ENCODE results near the gene SETDB1. TPM values are rescaled to one million over a fixed set of nuclear protein-coding genes. Genes with fewer than 3 reads are reported as not detected.

The SETDB1 gene
- total RNA-seq, 1 donor: 47.3 TPM

DNA sequence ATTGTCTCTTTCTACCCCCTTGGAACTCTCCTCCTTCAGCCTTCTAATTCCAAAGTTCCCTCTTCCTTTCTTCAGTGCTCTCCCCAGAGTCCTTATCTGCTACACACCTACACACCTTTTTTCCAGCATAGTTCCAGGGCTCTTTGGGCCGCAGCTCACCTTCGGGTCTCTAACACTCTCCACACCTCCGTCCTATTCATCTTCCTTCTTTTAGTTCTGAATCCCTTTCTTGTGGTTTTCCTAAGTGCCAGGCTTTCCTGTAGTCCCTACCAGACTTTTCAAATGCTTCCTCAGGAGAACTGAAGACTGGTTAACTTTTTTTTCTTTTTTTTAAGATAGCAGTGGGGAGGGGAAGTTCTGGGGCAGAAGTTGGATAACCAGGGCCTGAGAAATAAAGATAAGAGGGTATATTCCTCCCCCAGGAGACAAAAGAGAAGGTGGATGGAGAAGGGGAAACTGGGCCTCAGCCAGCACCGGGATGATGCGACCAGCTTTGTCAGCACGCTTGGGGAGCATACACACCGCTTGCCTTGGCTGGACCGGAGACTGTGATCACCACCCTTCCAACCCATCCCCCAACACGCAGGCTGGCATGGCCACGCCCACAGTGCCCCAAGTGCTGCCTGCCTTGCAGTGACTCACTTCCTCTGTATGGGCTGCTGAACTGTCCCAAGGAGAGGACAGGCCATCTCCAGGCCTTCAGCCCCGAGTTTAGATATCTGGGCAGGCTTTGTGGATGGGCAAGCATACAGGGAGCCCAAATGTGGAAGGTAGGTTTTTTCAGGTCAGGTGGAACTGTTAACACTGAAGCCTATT is 50.9 kb downstream of the SETDB1 start:
- Histone ChIP-seq H3K4me3 (ENCODE audit: low read length) (no peak overlapping the region), H3K9me3 (ENCODE audit: low read depth, low read length) (no peaks in the 10 kb centered on the region), H3K27me3 (ENCODE audit: insufficient read depth, low read length) (no peaks in the 10 kb centered on the region), H3K4me1 (ENCODE audit: insufficient read depth, low read length) (peaks cover 63% of the 10 kb centered on the region)

DNA sequence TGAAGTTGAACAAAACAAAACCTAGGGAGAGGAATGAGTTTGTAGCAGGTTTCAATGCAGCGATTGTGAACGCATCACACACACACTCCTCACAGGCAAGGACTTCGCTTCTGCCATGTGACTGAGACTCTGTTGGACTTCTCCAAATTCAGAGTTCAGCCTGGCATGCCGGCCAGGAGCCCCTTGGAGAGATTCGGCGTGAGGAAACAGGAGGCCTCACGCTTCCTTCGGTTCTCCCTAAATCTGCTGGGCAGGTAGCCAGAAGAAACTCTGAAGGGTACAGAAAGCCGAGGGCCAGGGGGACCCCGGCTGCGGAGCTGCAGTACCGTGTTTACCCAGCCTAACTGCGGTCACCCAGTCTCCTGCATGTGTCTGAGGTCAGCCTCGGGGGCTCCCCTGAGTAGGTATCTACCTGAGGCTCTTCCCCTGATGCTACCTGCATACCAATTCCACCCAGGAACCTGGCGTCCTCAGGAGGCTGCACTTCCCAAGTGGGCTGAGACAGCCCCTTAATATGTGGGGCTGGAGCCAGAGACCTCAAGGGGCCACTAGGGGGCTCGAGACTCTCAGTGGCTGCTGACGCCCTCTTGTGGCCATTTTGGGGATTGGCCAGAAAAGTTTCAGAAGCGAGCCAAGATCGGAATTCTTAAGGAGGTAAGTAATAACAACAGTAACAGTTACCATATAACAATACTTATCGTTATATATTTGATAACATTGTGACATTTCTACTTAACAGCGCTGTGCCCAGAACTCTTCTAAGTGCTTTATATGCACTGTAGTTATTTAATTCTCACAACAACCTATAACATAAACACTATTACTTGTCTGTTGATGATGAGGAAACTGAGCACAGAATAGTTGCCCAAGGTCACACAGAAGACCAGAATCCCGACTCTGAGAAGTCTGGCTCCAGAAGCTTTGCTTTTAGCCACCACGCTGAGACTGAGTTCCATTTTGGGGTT is 53.2 kb downstream of the SETDB1 start:
- Histone ChIP-seq H3K27me3 (ENCODE audit: insufficient read depth, low read length) (no peaks in the 10 kb centered on the region), H3K9me3 (ENCODE audit: low read depth, low read length) (no peaks in the 10 kb centered on the region), H3K4me3 (ENCODE audit: low read length) (peak overlapping the region; percentile 22), H3K4me1 (ENCODE audit: insufficient read depth, low read length) (peaks cover 44% of the 10 kb centered on the region)

DNA sequence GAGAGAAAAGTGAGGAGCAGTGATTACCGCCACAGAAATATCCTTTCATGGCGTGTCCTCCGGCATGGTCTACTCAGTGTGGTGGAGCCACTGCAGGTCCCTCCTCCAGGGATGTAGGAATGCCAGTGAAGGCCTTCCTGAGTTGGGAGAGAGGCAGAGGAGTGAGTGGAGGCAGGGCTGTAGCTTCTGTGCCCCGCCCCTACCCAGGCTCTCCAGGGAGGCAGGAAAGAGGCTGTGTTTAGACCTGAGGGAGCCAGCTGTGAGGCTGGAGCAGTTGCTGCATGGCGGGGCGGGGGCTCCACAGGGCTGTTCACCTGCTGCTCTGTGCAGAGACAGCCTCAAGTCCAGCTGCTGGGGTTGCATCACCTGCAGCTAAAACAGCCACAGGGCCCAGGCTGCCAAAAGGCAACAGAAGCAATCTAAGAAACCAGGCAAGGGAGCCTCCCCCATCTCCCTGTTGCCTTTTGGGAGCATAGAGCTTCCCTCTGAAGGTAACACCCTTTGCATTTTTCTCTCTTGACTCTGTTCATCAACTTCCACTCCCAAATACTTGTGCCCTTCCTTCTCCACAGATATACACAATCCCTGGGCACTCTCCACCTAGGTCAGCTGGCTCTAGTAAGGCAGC is 55.1 kb downstream of the SETDB1 start:
- Histone ChIP-seq H3K4me3 (ENCODE audit: low read length) (no peak overlapping the region), H3K9me3 (ENCODE audit: low read depth, low read length) (no peaks in the 10 kb centered on the region), H3K27me3 (ENCODE audit: insufficient read depth, low read length) (no peaks in the 10 kb centered on the region), H3K4me1 (ENCODE audit: insufficient read depth, low read length) (peaks cover 31% of the 10 kb centered on the region)

DNA sequence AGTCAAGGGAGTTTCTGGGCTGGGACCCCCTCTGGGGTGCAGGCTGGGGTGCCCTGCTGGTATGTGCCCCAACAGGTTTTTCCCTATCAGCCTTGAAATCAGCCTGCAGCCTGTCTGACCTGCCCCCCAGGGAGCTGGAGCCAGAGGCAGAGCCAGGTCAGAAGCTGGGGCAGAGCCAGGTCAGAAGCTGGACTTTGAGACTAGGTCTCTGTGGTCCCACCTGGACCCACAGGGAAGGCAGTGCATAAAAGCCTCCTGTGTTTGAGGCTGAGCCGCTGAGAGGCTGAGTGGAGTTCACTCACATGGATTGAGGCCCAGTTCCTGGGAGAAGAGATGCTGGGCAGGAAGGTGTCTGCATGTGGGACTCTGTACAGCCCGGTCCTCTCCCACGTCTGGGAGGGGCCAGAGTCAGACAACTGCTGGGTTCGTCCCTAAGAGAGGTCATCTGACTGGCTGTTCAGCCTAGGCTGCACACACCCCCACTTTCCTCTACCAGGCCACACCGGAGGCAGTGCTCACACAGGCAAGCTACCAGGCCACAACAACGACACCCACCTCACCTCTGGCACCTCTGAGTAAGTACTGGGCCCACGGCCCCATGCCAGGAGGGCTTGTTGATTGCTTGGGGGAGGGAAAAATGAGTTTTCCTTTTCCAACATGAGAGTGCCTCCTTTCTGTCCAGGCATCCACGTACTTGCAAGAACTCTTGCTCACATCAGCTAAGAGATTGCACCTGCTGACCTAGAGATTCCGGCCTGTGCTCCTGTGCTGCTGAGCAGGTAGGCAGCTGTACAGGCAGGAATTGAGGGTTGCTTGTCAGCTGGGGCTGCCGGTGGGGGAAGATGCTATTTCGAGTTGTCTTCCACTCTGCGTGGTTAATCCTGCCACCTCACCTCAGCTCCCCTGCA is 55.9 kb downstream of the SETDB1 start, which contains the start of gene ANXA9:
Gene ANXA9, plus strand, starts transcription at position 488 of the 908 bp plus-strand sequence. CDS start 814 bp downstream, outside the sequence.
- Histone ChIP-seq H3K4me1 (ENCODE audit: insufficient read depth, low read length) (peaks cover 24% of the 10 kb centered on the region), H3K9me3 (ENCODE audit: low read depth, low read length) (no peaks in the 10 kb centered on the region), H3K27me3 (ENCODE audit: insufficient read depth, low read length) (no peaks in the 10 kb centered on the region), H3K4me3 (ENCODE audit: low read length) (no peak within 1 kb of the TSS)

DNA sequence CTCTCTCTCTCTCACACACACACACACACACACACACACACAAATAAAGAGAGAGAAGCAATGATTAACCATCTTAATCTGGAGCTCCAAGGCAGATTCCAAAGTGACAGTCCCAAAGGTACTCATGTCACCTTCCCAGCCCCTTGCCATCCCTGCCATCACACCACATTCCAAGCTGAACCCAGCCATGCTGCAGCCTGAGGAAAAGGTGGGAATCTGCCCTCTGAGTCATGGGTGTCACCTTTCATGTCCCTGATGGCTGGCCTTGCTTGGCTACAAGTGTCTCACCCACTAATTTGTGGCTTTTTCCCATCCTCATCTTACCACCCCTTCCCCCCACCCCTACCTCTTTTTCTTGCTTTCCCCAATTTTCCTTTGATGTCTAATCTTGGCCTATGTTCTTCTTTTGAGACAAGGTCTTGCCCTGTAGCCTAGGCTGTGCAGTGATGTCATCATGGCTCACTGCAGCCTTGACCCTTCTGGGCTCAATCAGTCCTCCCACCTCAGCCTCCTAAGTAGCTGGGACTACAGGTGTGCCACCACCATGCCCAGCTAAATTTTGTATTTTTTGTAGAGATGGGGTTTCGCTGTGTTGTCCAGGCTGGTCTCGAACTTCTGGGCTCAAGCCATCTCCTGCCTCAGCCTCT is 59.1 kb downstream of the SETDB1 start:
- no peaks in the 10 kb centered on the region for H3K27me3 ChIP-seq (ENCODE audit: insufficient read depth, low read length)
- H3K4me1 ChIP-seq (ENCODE audit: insufficient read depth, low read length): no peaks in the 10 kb centered on the region
- H3K9me3 ChIP-seq (ENCODE audit: low read depth, low read length): no peaks in the 10 kb centered on the region
- H3K4me3 ChIP-seq (ENCODE audit: low read length): no peak overlapping the region

DNA sequence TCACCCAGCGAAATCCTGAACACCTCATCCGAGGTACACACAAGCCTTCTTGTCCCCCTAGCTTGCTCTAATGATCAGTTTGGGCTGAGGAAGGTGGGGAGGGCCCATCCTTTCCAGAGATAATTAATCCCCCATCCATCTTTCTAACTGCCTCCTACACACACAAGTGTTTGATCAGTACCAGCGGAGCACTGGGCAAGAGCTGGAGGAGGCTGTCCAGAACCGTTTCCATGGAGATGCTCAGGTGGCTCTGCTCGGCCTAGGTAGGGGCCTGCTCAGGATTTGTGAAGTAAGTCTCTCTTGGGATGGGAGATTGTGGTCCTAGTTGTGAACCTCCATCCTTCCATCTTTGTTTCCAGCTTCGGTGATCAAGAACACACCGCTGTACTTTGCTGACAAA is 61.8 kb downstream of the SETDB1 start:
- no peaks in the 10 kb centered on the region for H3K27me3 ChIP-seq (ENCODE audit: insufficient read depth, low read length)
- no peaks in the 10 kb centered on the region for H3K9me3 ChIP-seq (ENCODE audit: low read depth, low read length)
- H3K4me1 ChIP-seq (ENCODE audit: insufficient read depth, low read length): no peaks in the 10 kb centered on the region
- no peak overlapping the region for H3K4me3 ChIP-seq (ENCODE audit: low read length)

DNA sequence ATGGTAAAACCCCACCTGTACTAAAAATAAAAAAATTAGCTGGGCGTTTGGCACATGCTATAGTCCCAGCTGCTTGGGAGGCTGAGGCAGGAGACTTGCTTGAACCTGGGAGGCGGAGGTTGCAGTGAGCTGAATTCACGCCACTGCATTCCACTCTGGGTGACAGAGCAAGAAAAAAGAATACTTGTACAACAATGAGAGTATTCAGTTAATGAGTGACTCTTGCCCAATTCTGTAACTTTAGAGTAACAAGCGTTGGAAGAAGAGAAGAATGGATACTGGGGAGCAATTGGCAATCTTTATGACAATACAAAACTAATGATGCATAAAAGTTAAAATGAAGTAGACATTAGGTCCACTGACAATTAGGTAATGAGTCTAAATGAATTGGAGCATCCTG is 66.5 kb downstream of the SETDB1 start:
- no peak overlapping the region for H3K4me3 ChIP-seq (ENCODE audit: low read length)
- H3K27me3 ChIP-seq (ENCODE audit: insufficient read depth, low read length): no peaks in the 10 kb centered on the region
- no peaks in the 10 kb centered on the region for H3K9me3 ChIP-seq (ENCODE audit: low read depth, low read length)
- no peaks in the 10 kb centered on the region for H3K4me1 ChIP-seq (ENCODE audit: insufficient read depth, low read length)

DNA sequence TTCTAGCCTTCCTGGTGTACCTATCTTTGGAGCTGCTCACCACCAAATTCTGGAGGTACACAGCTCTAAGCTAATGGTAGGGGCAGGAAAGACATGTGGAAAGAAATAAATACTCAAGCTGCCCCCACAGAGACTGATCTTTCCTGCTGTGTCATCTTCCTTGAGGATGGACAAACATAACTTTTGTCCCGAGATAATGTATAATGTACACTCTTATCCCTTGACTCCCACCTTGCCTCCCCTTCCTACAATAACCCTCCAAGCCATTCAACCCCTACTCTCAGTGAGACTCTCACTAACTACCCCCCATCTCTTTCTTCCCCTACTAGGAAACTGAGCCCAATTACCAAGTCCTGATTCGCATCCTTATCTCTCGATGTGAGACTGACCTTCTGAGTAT is 68.1 kb downstream of the SETDB1 start:
- no peaks in the 10 kb centered on the region for H3K9me3 ChIP-seq (ENCODE audit: low read depth, low read length)
- H3K27me3 ChIP-seq (ENCODE audit: insufficient read depth, low read length): no peaks in the 10 kb centered on the region
- no peak overlapping the region for H3K4me3 ChIP-seq (ENCODE audit: low read length)
- peaks cover 5% of the 10 kb centered on the region for H3K4me1 ChIP-seq (ENCODE audit: insufficient read depth, low read length)

DNA sequence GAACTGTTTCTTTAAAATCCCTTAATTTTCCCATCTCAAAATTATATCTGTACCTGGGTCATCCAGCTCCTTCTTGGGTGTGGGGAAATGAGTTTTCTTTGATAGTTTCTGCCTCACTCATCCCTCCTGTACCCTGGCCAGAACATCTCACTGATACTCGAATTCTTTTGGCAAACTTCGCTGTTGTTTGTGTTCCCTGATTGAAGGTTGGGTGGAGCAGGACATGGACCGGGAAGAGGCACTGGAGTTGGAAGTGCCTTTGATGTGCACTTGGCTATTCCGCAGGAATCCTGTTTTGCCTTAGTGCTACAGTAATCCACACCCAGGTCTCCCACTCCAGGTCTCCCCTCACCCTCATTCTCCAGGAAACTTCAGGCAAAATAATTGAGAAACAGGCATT is 69.3 kb downstream of the SETDB1 start:
- Histone ChIP-seq H3K4me1 (ENCODE audit: insufficient read depth, low read length) (peaks cover 17% of the 10 kb centered on the region), H3K27me3 (ENCODE audit: insufficient read depth, low read length) (no peaks in the 10 kb centered on the region), H3K9me3 (ENCODE audit: low read depth, low read length) (no peaks in the 10 kb centered on the region), H3K4me3 (ENCODE audit: low read length) (no peak overlapping the region)

DNA sequence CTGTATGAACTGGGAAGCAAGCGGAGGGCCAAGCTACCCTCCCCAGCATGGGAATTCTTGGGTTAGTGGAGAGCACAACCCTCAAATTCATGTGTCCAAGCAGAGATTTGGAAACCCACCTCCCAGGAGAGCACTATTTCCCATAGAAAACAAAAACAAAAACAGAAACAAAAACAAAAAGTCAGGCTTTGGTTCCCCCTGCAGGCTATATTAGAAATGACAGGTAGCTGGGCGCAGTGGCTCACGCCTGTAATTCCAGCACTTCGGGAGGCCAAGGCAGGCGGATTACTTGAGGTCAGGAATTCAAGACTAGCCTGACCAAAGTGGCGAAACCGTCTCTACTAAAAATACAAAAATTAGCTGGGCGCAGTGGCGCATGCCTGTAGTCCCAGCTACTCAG is 69.7 kb downstream of the SETDB1 start:
- H3K9me3 ChIP-seq (ENCODE audit: low read depth, low read length): no peaks in the 10 kb centered on the region
- H3K27me3 ChIP-seq (ENCODE audit: insufficient read depth, low read length): no peaks in the 10 kb centered on the region
- peaks cover 22% of the 10 kb centered on the region for H3K4me1 ChIP-seq (ENCODE audit: insufficient read depth, low read length)
- no peak overlapping the region for H3K4me3 ChIP-seq (ENCODE audit: low read length)

DNA sequence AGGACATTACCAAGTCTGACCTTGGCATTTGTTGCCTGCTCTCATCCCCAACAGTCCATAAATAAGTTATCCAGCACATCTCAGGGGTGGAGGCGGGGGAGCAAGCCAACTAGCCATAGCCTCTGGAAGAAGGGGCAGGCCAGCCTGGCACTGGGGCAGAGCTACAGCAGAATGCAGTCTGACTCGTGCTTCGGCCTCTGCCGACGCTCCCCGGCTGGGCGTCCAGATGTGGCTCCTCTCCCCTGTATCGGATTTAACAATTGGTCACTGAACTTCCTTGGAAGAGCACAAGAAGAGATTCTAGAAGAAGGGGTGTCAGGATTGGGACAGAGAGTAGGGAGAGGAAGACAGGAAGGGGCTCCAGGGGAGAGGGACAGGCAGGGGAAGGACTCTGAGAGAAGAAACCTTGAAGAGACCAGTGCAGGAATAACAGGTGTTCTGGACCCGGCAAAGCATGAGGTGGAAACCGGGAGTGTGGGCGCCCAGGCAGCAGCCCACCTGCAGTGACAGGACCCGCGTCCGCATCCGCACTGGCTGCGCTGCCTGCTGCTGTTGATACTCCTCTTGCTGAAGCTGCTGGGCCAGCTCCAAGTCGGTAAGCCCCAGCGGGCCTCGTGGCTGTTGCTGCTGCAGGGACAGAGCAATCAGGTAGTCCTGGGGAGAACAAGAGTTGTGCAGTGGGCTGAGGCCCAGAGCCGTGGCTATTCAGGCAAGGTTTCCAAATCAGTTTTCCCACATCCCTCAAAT is 71.1 kb downstream of the SETDB1 start:
- Histone ChIP-seq H3K4me3 (ENCODE audit: low read length) (no peak overlapping the region), H3K9me3 (ENCODE audit: low read depth, low read length) (no peaks in the 10 kb centered on the region), H3K4me1 (ENCODE audit: insufficient read depth, low read length) (peaks cover 36% of the 10 kb centered on the region), H3K27me3 (ENCODE audit: insufficient read depth, low read length) (no peaks in the 10 kb centered on the region)

DNA sequence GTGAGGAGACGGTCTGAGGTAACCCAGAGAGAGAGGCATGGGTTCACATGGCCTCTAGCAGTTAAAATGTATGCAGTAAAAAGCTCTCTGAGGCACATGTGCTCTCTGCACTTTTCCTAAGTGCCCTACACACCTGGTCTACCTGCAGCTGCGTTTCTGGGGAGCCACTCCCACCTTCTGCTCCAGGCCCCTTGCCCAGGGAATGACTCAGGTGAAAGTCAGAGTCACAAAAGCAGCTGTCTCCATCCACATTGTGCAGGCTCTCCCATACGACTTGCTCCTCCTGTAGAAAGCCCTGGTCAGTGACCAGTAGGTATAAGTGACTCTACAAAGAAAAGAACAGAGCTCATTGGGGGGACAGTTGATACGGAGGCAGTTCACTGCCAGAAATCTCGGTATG is 71.8 kb downstream of the SETDB1 start:
- no peaks in the 10 kb centered on the region for H3K27me3 ChIP-seq (ENCODE audit: insufficient read depth, low read length)
- no peak overlapping the region for H3K4me3 ChIP-seq (ENCODE audit: low read length)
- H3K4me1 ChIP-seq (ENCODE audit: insufficient read depth, low read length): peaks cover 42% of the 10 kb centered on the region
- no peaks in the 10 kb centered on the region for H3K9me3 ChIP-seq (ENCODE audit: low read depth, low read length)

DNA sequence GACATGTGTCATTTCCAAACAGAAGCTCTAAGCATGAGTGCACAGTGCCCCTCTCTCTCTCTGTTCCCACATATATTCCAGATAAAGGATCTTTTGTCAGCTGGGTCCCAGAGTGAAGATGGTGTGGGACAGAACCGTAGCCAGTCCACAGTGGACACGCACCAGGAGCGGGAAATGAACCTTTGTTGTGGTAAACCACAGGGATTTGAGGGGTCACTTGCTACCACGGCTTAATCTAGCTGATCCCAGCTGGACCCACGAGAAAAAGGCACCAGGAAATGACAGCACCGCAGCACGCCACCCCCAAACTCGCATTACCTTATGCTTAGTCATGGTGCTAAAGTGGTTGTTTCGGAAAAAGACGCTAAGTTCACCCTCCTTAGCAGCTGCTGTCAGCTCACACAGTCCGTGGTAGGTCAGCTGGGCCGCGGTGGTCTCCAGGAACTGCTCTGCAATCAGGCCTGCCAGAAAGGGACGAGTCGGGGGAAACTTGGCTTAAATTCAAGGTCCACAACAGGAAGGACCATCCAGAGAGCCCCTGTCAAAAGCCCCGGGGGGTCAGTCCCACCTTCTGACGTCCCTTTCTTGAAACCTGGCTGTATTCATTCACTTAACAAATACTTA is 73.0 kb downstream of the SETDB1 start:
- peaks cover 54% of the 10 kb centered on the region for H3K4me1 ChIP-seq (ENCODE audit: insufficient read depth, low read length)
- no peaks in the 10 kb centered on the region for H3K9me3 ChIP-seq (ENCODE audit: low read depth, low read length)
- no peak overlapping the region for H3K4me3 ChIP-seq (ENCODE audit: low read length)
- no peaks in the 10 kb centered on the region for H3K27me3 ChIP-seq (ENCODE audit: insufficient read depth, low read length)

All from mononuclear cell (primary cell).